ENCODE results near the gene ZBED2.

Gene ZBED2

GRCh38 chr3:111594205-111594604 is 941 bp downstream of the ZBED2 start:
- H3K27ac ChIP-seq, result no peak overlapping the region
- TF ChIP-seq ZFX (IDR thresholded peaks at IDR 0.05) (no peak), CTCF (conservative IDR thresholded peaks at IDR 0.05) (no peak)

- no peak for TF ChIP-seq CTCF (conservative IDR thresholded peaks at IDR 0.05)
- TF ChIP-seq ZFX (IDR thresholded peaks at IDR 0.05), result no peak
- no peak overlapping the region for H3K27ac ChIP-seq
These were observed 1.5 kb downstream of the ZBED2 start for GRCh38 chr3:111593666-111594065.

- TF ChIP-seq ZFX (IDR thresholded peaks at IDR 0.05), result no peak
- no peak for TF ChIP-seq CTCF (conservative IDR thresholded peaks at IDR 0.05)
- H3K27ac ChIP-seq, result no peak overlapping the region
These were observed 2.2 kb downstream of the ZBED2 start for GRCh38 chr3:111592936-111593335.

GRCh38 chr3:111592143-111592542 is 3.0 kb downstream of the ZBED2 start:
- TF ChIP-seq CTCF (conservative IDR thresholded peaks at IDR 0.05) (no peak), ZFX (IDR thresholded peaks at IDR 0.05) (no peak)
- no peak overlapping the region for H3K27ac ChIP-seq

GRCh38 chr3:111591555-111591954 is 3.6 kb downstream of the ZBED2 start:
- H3K27ac ChIP-seq, result no peak overlapping the region

GRCh38 chr3:111590143-111590491 is 5.0 kb downstream of the ZBED2 start:
- TF ChIP-seq CTCF (conservative IDR thresholded peaks at IDR 0.05) (no peak), ZFX (IDR thresholded peaks at IDR 0.05) (no peak)
- no peak overlapping the region for H3K27ac ChIP-seq

More at GRCh38 chr3:111591555-111591954, 3.6 kb downstream of the ZBED2 start:
- TF ChIP-seq CTCF (conservative IDR thresholded peaks at IDR 0.05), result no peak
- no peak for TF ChIP-seq ZFX (IDR thresholded peaks at IDR 0.05)

- no peak for TF ChIP-seq CTCF (conservative IDR thresholded peaks at IDR 0.05)
- no peak for TF ChIP-seq ZFX (IDR thresholded peaks at IDR 0.05)
- no peak overlapping the region for H3K27ac ChIP-seq
These were observed 5.6 kb downstream of the ZBED2 start for GRCh38 chr3:111589303-111590142.
